IPS-18c (cell line): ENCODE results near the gene LATS2.
"Not testable (repeated sequence)": the region's sequence is repeated elsewhere in the genome, so short reads cannot be mapped to it uniquely, and the experiment has no call there.

ENCODE experiments used
- H3K4me3 ChIP-seq: 2 replicates; pipeline ENCODE4 v1.7.0; 2013; ENCODE audit warnings: low read depth, mild to moderate bottlenecking, low read length, moderate library complexity; ENCODE audit not compliant: insufficient read depth
- H3K9me3 ChIP-seq: one replicate; pipeline ENCODE4 v1.6.1; 2013; ENCODE audit warnings: mild to moderate bottlenecking, low read length, moderate library complexity; ENCODE audit not compliant: control insufficient read depth, insufficient read depth

Gene LATS2

DNA sequence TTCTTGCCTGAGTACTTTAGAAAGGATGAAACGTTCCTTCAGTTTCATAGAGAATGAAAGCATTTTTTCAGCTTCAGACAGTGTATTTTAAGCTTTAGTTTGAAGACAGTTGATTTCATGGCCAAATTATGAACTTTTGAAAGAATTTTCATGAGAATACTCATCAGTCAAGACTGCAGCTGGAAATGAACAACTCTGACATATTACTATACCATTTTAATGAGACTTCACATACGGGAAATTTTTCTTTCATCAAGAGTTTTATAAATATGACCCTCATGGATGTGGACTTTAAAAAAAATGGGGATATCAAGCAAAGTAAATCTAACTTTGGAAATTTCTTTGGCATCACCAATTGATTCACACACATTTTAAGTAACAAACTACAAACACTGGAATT lies 6.4 kb downstream of the LATS2 start:
- Histone ChIP-seq H3K4me3 (no peak overlapping the region), H3K9me3 (no peaks in the 10 kb centered on the region)

DNA sequence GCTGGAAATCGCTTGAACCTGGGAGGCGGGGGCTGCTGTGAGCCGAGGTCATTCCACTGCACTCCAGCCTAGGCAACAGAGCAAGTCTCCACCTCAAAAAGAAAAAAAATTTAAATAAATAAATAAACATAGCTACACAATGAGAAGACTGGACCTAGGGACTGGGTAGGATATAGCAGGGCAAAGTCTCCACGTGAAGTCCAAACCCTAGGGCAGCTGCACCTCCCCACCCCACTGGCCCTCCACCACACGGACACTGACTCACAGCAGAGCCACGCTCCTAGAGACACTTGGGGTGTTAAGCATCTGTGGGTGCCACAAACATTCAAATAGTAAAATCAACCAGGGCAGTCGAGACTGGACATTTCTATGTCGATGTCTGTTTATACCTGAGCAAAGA lies 7.1 kb downstream of the LATS2 start:
- no peak overlapping the region for H3K4me3 ChIP-seq
- H3K9me3 ChIP-seq: no peaks in the 10 kb centered on the region

DNA sequence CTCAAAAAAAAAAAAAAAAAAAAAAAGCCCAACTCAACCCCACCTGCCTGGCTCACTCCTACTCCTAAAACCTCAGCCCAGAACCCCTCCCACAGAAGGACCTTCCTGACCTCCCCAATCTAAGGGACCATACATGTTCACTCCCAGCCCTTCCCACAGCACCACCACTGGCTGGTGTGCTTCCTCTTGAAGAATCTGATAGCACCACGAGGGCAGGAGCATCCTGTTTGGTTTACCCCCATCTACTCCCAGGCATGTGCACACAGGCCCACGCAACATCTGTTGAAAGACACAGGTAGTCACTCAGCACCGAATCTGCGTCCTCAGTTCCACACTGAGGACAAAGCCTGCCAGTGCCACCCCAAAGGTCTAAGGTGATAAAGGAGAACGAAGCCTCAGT lies 8.2 kb downstream of the LATS2 start:
- Histone ChIP-seq H3K4me3 (no peak overlapping the region), H3K9me3 (no peaks in the 10 kb centered on the region)

DNA sequence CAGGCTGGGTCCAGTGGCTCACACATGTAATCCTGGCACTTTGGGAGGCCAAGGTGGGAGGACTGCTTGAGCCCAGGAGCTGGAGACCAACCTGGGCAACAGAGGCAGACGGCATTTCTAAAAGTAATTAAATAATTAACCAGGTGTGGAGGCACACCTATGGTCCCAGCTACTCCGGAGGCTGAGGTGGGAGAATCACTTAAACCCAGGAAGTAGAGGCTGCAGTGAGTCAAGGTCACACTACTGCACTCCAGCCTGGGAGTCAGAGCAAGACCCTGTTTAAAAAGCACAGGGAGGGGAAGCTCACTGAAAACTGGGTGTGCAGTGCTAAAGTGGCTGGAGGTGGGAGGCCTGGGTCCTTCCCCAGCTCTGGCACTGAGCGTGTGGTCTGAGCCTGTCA lies 9.7 kb downstream of the LATS2 start:
- Histone ChIP-seq H3K4me3 (no peak overlapping the region), H3K9me3 (no peaks in the 10 kb centered on the region)

- Histone ChIP-seq H3K9me3 (no peaks in the 10 kb centered on the region), H3K4me3 (no peak overlapping the region)
These were observed 10.8 kb downstream of the LATS2 start for GRCh38 chr13:21050288-21051197.

GRCh38 chr13:21049731-21050130 lies 11.7 kb downstream of the LATS2 start:
- not testable (repeated sequence) for H3K9me3 ChIP-seq, H3K4me3 ChIP-seq

DNA sequence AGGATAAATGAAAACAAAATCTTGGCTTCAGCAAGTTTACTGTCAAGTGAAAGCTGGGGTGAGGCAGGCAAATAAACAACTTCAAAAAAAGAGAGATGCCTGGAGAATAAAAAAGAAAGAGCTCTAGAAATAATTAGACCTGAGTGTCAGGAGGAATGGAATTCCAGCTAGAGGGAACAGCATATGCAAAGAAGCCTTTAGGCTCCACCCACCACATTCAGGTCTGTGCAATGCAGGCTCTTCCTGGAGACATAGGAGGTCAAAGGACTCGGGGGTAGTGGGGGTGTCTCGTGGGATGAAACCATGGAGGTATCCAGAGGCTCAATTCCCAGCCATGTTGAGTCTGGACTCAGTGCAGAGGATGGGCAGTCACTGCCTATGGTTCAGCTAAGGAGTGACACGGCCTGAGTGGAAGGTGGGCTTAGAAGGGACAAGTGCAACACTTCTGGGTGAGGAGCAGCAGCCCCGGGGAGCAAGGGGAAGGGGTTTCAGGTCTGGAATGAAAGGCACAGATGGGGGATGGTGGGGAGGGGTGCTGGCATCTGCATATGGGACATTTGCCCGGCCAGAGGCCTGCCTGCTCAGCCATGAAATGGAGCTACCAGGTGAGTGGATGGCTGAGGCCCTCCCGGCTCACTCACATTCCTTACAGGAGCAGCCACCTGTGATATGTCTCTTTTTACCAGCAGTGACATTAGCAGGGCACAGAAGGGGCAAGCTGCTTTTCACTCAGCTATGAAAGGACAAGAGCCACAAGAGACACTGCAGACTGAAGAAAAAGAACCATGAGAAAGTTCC lies 12.3 kb downstream of the LATS2 start:
- Histone ChIP-seq H3K9me3 (no peaks in the 10 kb centered on the region), H3K4me3 (no peak overlapping the region)

DNA sequence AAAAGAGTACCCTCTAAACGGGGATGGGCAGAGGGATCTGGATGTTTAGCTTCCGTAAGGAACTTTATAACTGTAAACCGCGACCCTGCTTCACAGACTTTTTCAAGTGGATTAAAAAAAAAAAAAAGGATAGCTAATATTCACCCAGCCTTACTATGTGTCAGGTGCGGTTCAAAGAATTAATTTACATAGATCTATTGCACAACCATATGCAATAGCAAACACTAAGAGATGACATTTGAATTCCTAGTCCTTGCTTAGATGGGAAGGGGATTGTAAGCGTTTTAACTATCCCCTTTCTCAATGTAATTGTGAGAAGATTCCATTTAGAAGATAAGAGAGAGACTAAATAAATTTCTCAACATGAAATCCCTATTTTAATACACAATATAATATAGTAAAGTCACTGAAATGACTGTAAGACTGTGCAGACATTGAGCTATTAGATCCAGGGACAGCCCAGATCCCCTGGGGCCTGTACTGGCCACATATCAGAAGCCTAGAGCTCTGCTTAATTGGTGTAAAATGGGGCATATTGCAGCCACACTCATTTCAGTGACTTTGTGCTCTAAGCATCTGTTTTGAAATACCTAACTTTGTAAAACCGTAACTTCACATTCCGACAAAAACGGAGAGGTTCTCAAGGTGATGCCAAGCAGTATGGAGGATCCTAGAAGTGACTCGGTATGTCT lies 13.6 kb downstream of the LATS2 start:
- Histone ChIP-seq H3K9me3 (no peaks in the 10 kb centered on the region), H3K4me3 (no peak overlapping the region)

GRCh38 chr13:21047087-21047486 lies 14.3 kb downstream of the LATS2 start:
- no peaks in the 10 kb centered on the region for H3K9me3 ChIP-seq
- no peak overlapping the region for H3K4me3 ChIP-seq

DNA sequence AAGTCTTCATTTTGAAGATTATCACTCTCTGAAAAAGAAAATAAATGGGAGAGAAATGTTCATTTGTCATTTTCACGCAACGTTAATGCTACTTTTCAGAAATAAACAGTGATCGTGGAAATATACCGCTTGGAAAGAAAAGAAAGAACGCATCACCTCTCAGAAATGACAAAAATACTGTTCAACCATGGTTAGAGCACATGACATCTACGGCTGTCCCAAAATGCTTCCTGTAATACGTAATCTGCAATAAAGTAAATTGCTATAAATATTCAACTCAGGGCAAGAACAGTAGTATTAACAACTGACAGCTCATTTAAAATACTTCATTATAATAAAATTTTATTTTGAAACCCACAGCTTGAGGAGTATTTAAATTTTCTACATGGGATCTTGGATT lies 15.2 kb downstream of the LATS2 start:
- no peak overlapping the region for H3K4me3 ChIP-seq
- H3K9me3 ChIP-seq: no peaks in the 10 kb centered on the region

DNA sequence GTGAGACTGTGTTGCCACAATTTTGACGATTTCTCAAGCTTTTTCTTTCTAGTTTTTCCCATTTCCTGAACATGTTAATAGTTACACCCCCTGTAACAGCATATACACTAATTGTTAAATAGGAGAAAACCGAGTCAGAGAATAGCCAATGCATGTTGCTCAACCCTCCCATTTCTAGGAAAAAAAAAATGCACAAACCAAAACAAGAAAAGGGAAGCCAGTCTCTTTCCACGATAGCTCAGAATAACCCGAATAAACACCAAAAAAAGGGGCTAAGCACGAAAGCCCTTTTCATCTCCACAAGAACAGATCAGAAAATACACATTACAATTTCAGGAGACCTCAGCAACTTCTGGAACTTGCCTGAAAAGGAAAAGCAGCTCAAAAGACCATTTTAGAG lies 16.3 kb downstream of the LATS2 start:
- H3K4me3 ChIP-seq: no peak overlapping the region
- H3K9me3 ChIP-seq: no peaks in the 10 kb centered on the region

GRCh38 chr13:21043898-21044297 lies 17.5 kb downstream of the LATS2 start:
- H3K9me3 ChIP-seq: no peaks in the 10 kb centered on the region
- H3K4me3 ChIP-seq: no peak overlapping the region

- Histone ChIP-seq H3K4me3 (no peak overlapping the region), H3K9me3 (no peaks in the 10 kb centered on the region)
These were observed 21.1 kb downstream of the LATS2 start for GRCh38 chr13:21040120-21040826.

DNA sequence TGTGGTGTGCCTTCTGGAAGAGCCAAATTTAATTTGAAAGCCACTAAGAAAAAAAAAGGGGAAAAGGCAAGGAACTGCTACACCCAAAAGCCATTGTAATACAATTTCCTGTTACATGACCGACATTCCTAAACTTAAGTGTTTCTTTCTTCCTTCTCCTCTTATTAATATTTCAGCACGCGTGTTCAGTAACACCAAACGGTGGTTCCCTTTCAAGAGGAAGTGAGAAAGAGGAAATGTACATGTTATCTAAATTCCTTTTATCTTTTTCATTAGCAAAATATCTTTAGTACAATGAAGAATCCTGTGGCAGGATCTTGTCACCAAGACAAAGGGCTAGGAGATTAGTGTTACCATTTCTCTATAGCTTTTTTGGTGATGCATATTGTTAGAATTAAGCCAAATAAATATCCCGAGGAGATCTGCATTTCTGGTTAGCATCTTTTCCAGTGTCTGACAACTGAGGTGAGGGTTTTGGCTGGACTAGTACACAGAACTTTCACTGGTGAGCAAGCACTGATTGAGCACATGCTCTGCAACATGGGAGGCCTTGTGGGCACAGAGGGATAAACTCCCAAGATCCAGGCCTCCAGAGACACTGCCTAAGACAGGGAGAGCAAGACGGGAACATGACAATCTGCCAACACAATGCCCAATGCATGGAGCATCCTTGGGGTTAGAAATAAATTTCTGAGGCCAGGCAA lies 22.1 kb downstream of the LATS2 start:
- Histone ChIP-seq H3K9me3 (no peaks in the 10 kb centered on the region), H3K4me3 (no peak overlapping the region)

- Histone ChIP-seq H3K4me3 (no peak overlapping the region), H3K9me3 (no peaks in the 10 kb centered on the region)
These were observed 23.7 kb downstream of the LATS2 start for GRCh38 chr13:21037656-21038055.

DNA sequence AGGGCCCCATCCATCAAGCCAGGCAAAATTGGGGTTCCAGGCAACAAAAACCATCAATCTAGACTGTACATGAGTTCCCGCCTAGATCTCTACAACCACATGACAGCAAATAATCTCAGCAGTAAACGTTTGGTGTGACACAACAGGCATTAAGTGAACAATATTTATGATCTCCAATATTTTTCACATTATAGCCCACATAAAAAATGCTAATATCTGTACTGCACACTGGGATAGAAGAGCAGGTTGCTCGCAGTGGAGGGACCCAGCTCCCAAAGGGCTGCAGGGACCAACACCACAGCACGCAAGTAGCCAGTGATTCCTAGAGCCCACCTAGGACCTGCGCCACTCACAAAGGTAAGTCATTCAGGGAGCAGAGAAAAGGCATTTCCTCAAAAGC lies 25.9 kb downstream of the LATS2 start:
- H3K4me3 ChIP-seq: no peak overlapping the region
- no peaks in the 10 kb centered on the region for H3K9me3 ChIP-seq
